HEK293T (cell line): ENCODE data around the gene HMGB3.

Experiments
- CTCF ChIA-PET: fragments of 350-600 bp; formaldehyde crosslinking; extraction: SDS; loops from one replicate; lab custom pipeline; 2021; ENCODE audit warnings: antibody characterized with exemption, inconsistent platforms; lab: Yijun Ruan, JAX
- POLR2A ChIA-PET: fragments of 350-600 bp; formaldehyde crosslinking; extraction: SDS; loops from one replicate; lab custom pipeline; 2020; ENCODE audit warnings: antibody characterized with exemption, inconsistent platforms; lab: Yijun Ruan, JAX
- DNase-seq: peaks from one replicate; pipeline ENCODE4 v3.0.0; 2012; ENCODE audit warnings: mixed read lengths; ENCODE audit errors: extremely low spot score
- ARNT ChIP-seq: fragments of 450-650 bp; IDR thresholded peaks from 2 replicates; pipeline ENCODE4 v1.6.1; 2017; ENCODE audit warnings: mild to moderate bottlenecking
- BHLHE40 ChIP-seq: fragments of 450-650 bp; IDR thresholded peaks from 2 replicates; pipeline ENCODE4 v1.6.1; 2016; ENCODE audit warnings: mild to moderate bottlenecking, moderate library complexity, borderline replicate concordance
- CTBP1 ChIP-seq: fragments of 450-650 bp; IDR thresholded peaks from 2 replicates; pipeline ENCODE4 v1.6.1; 2016; ENCODE audit warnings: borderline replicate concordance
- ELF4 ChIP-seq: fragments of 450-650 bp; IDR thresholded peaks from 2 replicates; pipeline ENCODE4 v1.6.1; 2017; ENCODE audit warnings: antibody characterized with exemption
- FOXA1 ChIP-seq: fragments of 450-650 bp; IDR thresholded peaks from 2 replicates; pipeline ENCODE4 v1.6.1; 2016; ENCODE audit warnings: mild to moderate bottlenecking
- FOXK2 ChIP-seq: fragments of 450-650 bp; IDR thresholded peaks from 2 replicates; pipeline ENCODE4 v1.6.1; 2016; ENCODE audit warnings: mild to moderate bottlenecking
- FOXM1 ChIP-seq: fragments of 450-650 bp; IDR thresholded peaks from 2 replicates; pipeline ENCODE4 v1.6.1; 2017; ENCODE audit warnings: mild to moderate bottlenecking, borderline replicate concordance
- HDGF ChIP-seq: fragments of 450-650 bp; IDR thresholded peaks from 2 replicates; pipeline ENCODE4 v1.6.1; 2017; ENCODE audit warnings: antibody characterized with exemption, borderline replicate concordance
- L3MBTL2 ChIP-seq: fragments of 450-650 bp; conservative IDR thresholded peaks from 2 replicates; pipeline ENCODE4 v1.6.1; 2016; ENCODE audit warnings: mild to moderate bottlenecking
- LEF1 ChIP-seq: fragments of 450-650 bp; IDR thresholded peaks from 2 replicates; pipeline ENCODE4 v1.6.1; 2017; ENCODE audit warnings: mild to moderate bottlenecking, borderline replicate concordance
- SP1 ChIP-seq: fragments of 450-650 bp; IDR thresholded peaks from 2 replicates; pipeline ENCODE4 v1.6.1; 2017
- SUZ12 ChIP-seq: fragments of 450-650 bp; IDR thresholded peaks from 2 replicates; pipeline ENCODE4 v1.6.1; 2016; ENCODE audit warnings: mild to moderate bottlenecking
- TARDBP ChIP-seq: fragments of 450-650 bp; IDR thresholded peaks from 2 replicates; pipeline ENCODE4 v1.6.1; 2016
- ZNF384 ChIP-seq: fragments of 450-650 bp; IDR thresholded peaks from 2 replicates; pipeline ENCODE4 v1.6.1; 2016
- TF ChIP-seq, protein P1 (sequence below): fragments of 450-650 bp; IDR thresholded peaks from 2 replicates; pipeline ENCODE4 v1.6.1; 2016

Gene HMGB3

DNA sequence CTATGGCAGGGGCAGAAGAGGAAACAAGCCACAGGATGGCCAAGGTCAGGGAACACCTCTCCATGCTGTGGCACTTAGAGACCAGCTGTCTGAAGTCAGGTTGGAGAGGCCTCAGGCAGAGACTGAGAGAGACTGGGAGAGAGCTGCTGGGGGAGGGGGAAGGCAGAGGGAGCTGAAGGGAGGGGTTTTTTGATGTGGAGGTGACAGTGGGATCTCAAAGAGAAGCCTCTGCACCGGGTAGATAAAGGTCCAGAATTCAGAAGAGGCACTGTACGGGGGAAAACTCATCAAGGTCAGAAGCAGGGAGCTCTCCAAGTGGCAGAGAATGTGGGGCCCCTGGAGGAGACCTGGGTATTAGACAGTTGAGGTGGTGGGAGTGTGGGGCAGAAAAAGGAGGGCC, 41.6 kb upstream of the HMGB3 start:
- POLR2A ChIA-PET = no interaction called here
- CTCF ChIA-PET = no interaction called here

DNA sequence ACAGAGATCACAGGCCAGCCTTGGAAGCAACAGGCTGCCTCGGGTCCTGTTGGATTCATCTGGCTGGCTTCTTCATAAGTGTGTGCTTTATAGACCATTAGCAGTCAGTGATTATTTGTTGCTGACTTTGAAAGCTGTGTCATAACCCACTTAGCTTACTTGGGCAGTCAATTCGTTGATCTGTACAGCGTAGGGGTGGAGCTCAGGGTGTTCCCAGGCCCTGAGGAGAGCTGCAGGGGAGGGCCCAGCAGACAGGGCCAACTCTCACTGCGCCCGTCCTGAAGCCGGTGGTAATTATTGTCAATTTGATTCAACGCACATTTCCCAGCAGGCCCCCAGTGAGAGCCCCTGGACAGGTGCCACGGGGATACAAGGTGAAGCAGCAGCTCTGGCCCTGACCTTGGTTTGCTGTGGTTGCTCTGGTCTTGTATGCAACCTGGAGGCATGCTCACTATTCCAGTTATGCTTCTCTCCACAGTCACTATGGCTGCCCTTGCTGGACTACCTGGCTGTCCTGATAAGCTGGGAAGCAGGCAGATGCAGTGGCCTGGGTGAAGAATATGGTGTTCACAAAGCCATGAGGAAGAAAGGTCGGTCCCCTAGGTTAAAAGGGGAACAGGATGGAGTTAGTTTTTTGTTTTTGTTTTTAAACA, 40.1 kb upstream of the HMGB3 start:
- POLR2A ChIA-PET = no interaction called here
- CTCF ChIA-PET = no interaction called here
- no peak for TF ChIP-seq FOXM1
- no peak for TF ChIP-seq CTBP1
- TF ChIP-seq BHLHE40 = no peak
- no peak for TF ChIP-seq FOXK2
- no peak for TF ChIP-seq SUZ12
- no peak for TF ChIP-seq HDGF
- TF ChIP-seq ZNF384 = no peak
- no peak for TF ChIP-seq L3MBTL2
- no peak for TF ChIP-seq ARNT
- TF ChIP-seq, protein P1, sequence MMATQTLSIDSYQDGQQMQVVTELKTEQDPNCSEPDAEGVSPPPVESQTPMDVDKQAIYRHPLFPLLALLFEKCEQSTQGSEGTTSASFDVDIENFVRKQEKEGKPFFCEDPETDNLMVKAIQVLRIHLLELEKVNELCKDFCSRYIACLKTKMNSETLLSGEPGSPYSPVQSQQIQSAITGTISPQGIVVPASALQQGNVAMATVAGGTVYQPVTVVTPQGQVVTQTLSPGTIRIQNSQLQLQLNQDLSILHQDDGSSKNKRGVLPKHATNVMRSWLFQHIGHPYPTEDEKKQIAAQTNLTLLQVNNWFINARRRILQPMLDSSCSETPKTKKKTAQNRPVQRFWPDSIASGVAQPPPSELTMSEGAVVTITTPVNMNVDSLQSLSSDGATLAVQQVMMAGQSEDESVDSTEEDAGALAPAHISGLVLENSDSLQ = no peak
- no peak for TF ChIP-seq SP1
- no peak for DNase-seq

More for the DNA sequence above, 41.6 kb upstream of the HMGB3 start:
- no peak for DNase-seq
- TF ChIP-seq SUZ12 (no peak), HDGF (no peak), ELF4 (no peak), L3MBTL2 (no peak), LEF1 (no peak), ZNF384 (no peak), SP1 (no peak), FOXK2 (no peak), BHLHE40 (no peak)
- TF ChIP-seq, protein P1 = no peak

DNA sequence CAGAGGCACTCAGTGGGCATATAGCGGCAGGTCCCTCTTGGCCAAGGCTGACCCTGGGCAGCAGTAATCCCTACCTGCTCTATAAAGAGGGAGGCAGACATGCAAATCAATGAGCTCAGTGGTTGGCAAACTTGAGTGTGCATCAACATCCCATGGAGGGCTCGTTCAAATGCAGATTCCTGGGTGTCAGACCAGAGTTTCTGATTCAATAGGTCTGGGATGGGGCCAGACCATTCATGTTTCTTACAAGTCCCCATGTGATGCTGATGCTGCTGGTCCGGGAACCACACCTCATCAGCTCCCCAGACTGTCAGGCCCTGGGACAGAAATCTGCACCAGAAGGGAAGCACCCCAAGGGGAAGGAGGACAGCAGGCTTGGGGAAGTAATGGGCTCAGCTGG, 38.9 kb upstream of the HMGB3 start:
- TF ChIP-seq, protein P1 = no peak
- no peak for TF ChIP-seq L3MBTL2
- no peak for TF ChIP-seq LEF1
- no peak for TF ChIP-seq SUZ12
- no peak for TF ChIP-seq FOXM1
- TF ChIP-seq SP1 = no peak
- TF ChIP-seq CTBP1 = no peak
- TF ChIP-seq ZNF384 = no peak
- no peak for TF ChIP-seq HDGF
- no peak for TF ChIP-seq ARNT
- no peak for TF ChIP-seq ELF4
- TF ChIP-seq FOXK2 = no peak
- ChIA-PET CTCF (no interaction called here), POLR2A (no interaction called here)
- no peak for DNase-seq

DNA sequence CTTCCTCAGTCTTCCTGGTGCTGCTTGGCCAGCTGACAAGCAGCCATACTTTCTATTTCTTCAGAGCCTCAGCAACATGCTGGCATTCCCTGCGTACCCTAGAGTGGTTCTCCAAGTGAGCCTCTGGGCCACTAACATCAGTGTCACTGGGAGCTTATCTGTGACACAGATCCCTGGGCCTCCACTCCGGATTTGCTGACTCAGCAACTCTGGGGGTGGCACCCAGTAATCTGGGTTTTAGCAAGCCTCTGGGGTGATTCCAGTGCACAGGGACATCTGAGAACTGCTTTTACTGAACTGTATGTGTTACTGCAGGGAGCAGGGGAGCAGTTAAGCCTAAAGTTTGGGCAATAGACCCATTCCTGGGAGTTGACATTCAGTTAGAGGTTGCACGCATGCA, 28.2 kb upstream of the HMGB3 start:
- TF ChIP-seq FOXK2 = no peak
- TF ChIP-seq, protein P1 = no peak
- no peak for DNase-seq
- CTCF ChIA-PET = no interaction called here
- POLR2A ChIA-PET = no interaction called here

DNA sequence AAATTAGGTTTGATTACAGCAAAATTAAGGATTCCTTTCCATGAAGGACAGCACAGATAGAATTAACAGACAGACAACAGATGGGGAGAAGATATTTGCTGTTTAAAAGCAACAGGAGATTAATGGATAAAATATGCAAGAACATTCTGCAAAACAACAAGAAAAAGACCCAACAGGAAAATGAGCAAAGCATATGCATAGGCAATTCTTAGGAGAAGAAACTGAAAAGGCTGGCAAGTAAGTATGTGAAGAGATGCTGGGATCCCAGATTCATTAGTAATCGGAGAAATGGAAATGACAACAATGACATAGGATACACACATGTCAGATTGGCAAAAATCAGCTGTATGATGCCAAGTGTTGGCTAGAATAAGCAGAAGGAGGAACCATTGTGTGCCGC, 27.5 kb upstream of the HMGB3 start:
- ChIA-PET POLR2A (no interaction called here), CTCF (no interaction called here)
- TF ChIP-seq LEF1 (no peak), ZNF384 (no peak), SUZ12 (no peak), ARNT (no peak), SP1 (no peak), BHLHE40 (no peak), TARDBP (no peak), FOXK2 (no peak), HDGF (no peak), FOXA1 (no peak), L3MBTL2 (no peak), ELF4 (no peak), FOXM1 (no peak)
- TF ChIP-seq, protein P1 = no peak
- no peak for DNase-seq

DNA sequence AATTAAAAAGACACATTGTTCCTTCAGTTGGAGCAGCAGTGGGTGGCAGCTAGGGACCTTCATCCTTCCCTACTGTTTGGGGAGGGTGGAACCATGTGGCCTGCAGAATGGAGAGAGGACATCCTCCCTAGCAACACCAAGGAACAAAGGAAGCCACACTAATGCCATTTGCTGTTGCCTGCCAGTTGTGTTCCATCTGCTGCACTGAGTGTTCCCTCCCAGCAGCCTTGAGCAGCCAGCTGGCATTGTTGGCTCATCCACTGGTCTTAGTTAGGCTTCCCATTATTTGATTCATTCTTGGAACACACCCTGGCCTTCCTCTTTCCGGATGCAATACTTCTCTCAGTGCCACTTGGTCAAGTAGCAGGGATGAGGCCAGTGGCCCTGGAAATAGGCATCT, 25.0 kb upstream of the HMGB3 start:
- CTCF ChIA-PET = no interaction called here
- no peak for DNase-seq

More for the DNA sequence above, 25.0 kb upstream of the HMGB3 start:
- POLR2A ChIA-PET = no interaction called here
- no peak for TF ChIP-seq FOXM1
- no peak for TF ChIP-seq ZNF384
- TF ChIP-seq CTBP1 = no peak
- TF ChIP-seq HDGF = no peak
- TF ChIP-seq SP1 = no peak
- TF ChIP-seq, protein P1 = no peak
- TF ChIP-seq ARNT = no peak
- TF ChIP-seq L3MBTL2 = no peak
- no peak for TF ChIP-seq SUZ12
- TF ChIP-seq LEF1 = no peak
- no peak for TF ChIP-seq TARDBP
- no peak for TF ChIP-seq FOXK2
